TTC549 (cell line): ENCODE results near the gene CYRIA.

Experiments used
- FAIRE-seq: peaks from 2 replicates; lab custom pipeline; 2012; peaks lifted over from hg19 to GRCh38; lab: Jason Lieb, UNC

CYRIA gene

GRCh38 chr2:16626997-16627605 lies 38.5 kb downstream of the CYRIA start:
- FAIRE-seq, result no peak

- FAIRE-seq, result no peak
These were observed 39.1 kb downstream of the CYRIA start for GRCh38 chr2:16626497-16626896.

GRCh38 chr2:16625759-16626158 lies 39.9 kb downstream of the CYRIA start:
- no peak for FAIRE-seq

- no peak for FAIRE-seq
These were observed 40.4 kb downstream of the CYRIA start for GRCh38 chr2:16625201-16625729.

- FAIRE-seq, result no peak
These were observed 41.2 kb downstream of the CYRIA start for GRCh38 chr2:16624436-16624780.

GRCh38 chr2:16623564-16624435 lies 41.8 kb downstream of the CYRIA start:
- no peak for FAIRE-seq

- FAIRE-seq, result no peak
These were observed 42.6 kb downstream of the CYRIA start for GRCh38 chr2:16623031-16623430.

- FAIRE-seq, result no peak
These were observed 43.1 kb downstream of the CYRIA start for GRCh38 chr2:16622399-16622968.

GRCh38 chr2:16621316-16621715 lies 44.3 kb downstream of the CYRIA start:
- FAIRE-seq, result no peak

GRCh38 chr2:16620590-16620989 lies 45.0 kb downstream of the CYRIA start:
- FAIRE-seq, result no peak

- FAIRE-seq, result no peak
These were observed 45.9 kb downstream of the CYRIA start for GRCh38 chr2:16619576-16620245.

GRCh38 chr2:16617282-16618266 lies 48.1 kb downstream of the CYRIA start:
- FAIRE-seq, result no peak
